Panc1 (cell line): ENCODE data around the gene PACSIN1. TPM values are rescaled to one million over a fixed set of nuclear protein-coding genes. Genes with fewer than 3 reads are reported as not detected.

Experiments
- ATAC-seq: fragments of 200-7000 bp; cut with Tn5 transposase; 2 replicates; pipeline ENCODE4 v1.9.1; 2020; ENCODE audit warnings: mild to moderate bottlenecking, moderate library complexity
- BruUV-seq: library from RNA; stranded (reverse); fragments of 400-500 nt; replicated peaks from 2 replicates; lab custom pipeline; 2021; lab: Mats Ljungman, UMichigan
- CTCF ChIA-PET: fragments of 300-600 bp; sonication (Branson Sonifier 250); formaldehyde crosslinking; loops from one replicate; lab custom pipeline; 2022; ENCODE audit warnings: antibody characterized with exemption; lab: Charles Lee
- POLR2A ChIA-PET: fragments of 300-600 bp; sonication (Branson Sonifier 250); formaldehyde crosslinking; loops from one replicate; lab custom pipeline; 2022; ENCODE audit warnings: antibody characterized with exemption; lab: Charles Lee
- DNase-seq: peaks from one replicate; pipeline ENCODE4 v3.0.0-alpha.2; 2010; ENCODE audit warnings: low read depth, low spot score
- H3K27ac ChIP-seq: 2 replicates; pipeline ENCODE4 v1.5.1; 2011; ENCODE audit warnings: mild to moderate bottlenecking, low read length, inconsistent platforms
- H3K27me3 ChIP-seq: fragments of 200-500 bp; sonication (Bioruptor generic); 2 replicates; pipeline ENCODE4 v1.6.0; 2014; ENCODE audit warnings: low read length, inconsistent platforms; ENCODE audit not compliant: control insufficient read depth, insufficient read depth
- H3K36me3 ChIP-seq: fragments of 200-500 bp; sonication (Bioruptor generic); 2 replicates; pipeline ENCODE4 v1.5.1; 2014; ENCODE audit warnings: inconsistent platforms, mild to moderate bottlenecking, low read length, moderate library complexity; ENCODE audit not compliant: control insufficient read depth, insufficient read depth
- H3K4me1 ChIP-seq: 2 replicates; pipeline ENCODE4 v1.5.1; 2011; ENCODE audit warnings: inconsistent platforms, mild to moderate bottlenecking, low read length, moderate library complexity; ENCODE audit not compliant: control insufficient read depth, insufficient read depth
- H3K4me3 ChIP-seq, 2 experiments: 2 replicates each; pipeline ENCODE4 v1.5.1; 2011 to 2012; ENCODE audit warnings: low read depth in 2 of 2, low read length in 2 of 2, mild to moderate bottlenecking in 2 of 2, inconsistent platforms in 1 of 2, moderate library complexity in 1 of 2
- H3K9me3 ChIP-seq: fragments of 200-500 bp; sonication (Bioruptor generic); 2 replicates; pipeline ENCODE4 v1.5.1; 2014; ENCODE audit warnings: low read depth, mild to moderate bottlenecking, inconsistent platforms, low read length, moderate library complexity; ENCODE audit not compliant: control insufficient read depth, insufficient read depth
- POLR2AphosphoS5 ChIP-seq: IDR thresholded peaks from 2 replicates; pipeline ENCODE4 v1.6.1; 2012; ENCODE audit warnings: mild to moderate bottlenecking, low read depth, low read length, moderate library complexity
- SIN3A ChIP-seq: IDR thresholded peaks from 2 replicates; pipeline ENCODE4 v1.6.1; 2012; ENCODE audit warnings: low read depth, mild to moderate bottlenecking, low read length, moderate library complexity, borderline replicate concordance; ENCODE audit not compliant: insufficient read depth
- TCF7L2 ChIP-seq: IDR thresholded peaks from 2 replicates; pipeline ENCODE4 v1.6.1; 2011; ENCODE audit warnings: mild to moderate bottlenecking, low read depth, low read length, inconsistent platforms
- in situ Hi-C: cut with HindIII; loops from 2 replicates; pipeline ENCODE4 v1.10.0; 2016; ENCODE audit warnings: low sequenced_read_pairs, low pct_unique_long_range_greater_than_20kb
- intact Hi-C: fragments of 100-400 bp; cut with micrococcal nuclease; formaldehyde crosslinking; loops from one replicate; pipeline ENCODE4 v1.10.0; 2022; ENCODE audit not compliant: unreplicated experiment
- total RNA-seq: library from RNA; stranded (reverse); gene quantifications from one replicate; pipeline ENCODE4 v1.2.1, GENCODE V29; 2021; ENCODE audit not compliant: unreplicated experiment
- TF ChIP-seq, protein P1 (sequence below): fragments of 450-650 bp; IDR thresholded peaks from 2 replicates; pipeline ENCODE4 v1.5.1; 2017; ENCODE audit warnings: mild to moderate bottlenecking
- TF ChIP-seq, protein P2 (sequence below), 2 experiments: IDR thresholded peaks; 2 replicates each; pipeline ENCODE4 v1.6.1; 2011 to 2012; ENCODE audit warnings: low read depth in 2 of 2, control low read depth in 1 of 2, low read length in 1 of 2, mild to moderate bottlenecking in 1 of 2, moderate library complexity in 1 of 2; ENCODE audit not compliant: insufficient read depth in 1 of 2

The PACSIN1 gene
- total RNA-seq, 1 experiment from 2014 or later: 0.18 TPM

DNA sequence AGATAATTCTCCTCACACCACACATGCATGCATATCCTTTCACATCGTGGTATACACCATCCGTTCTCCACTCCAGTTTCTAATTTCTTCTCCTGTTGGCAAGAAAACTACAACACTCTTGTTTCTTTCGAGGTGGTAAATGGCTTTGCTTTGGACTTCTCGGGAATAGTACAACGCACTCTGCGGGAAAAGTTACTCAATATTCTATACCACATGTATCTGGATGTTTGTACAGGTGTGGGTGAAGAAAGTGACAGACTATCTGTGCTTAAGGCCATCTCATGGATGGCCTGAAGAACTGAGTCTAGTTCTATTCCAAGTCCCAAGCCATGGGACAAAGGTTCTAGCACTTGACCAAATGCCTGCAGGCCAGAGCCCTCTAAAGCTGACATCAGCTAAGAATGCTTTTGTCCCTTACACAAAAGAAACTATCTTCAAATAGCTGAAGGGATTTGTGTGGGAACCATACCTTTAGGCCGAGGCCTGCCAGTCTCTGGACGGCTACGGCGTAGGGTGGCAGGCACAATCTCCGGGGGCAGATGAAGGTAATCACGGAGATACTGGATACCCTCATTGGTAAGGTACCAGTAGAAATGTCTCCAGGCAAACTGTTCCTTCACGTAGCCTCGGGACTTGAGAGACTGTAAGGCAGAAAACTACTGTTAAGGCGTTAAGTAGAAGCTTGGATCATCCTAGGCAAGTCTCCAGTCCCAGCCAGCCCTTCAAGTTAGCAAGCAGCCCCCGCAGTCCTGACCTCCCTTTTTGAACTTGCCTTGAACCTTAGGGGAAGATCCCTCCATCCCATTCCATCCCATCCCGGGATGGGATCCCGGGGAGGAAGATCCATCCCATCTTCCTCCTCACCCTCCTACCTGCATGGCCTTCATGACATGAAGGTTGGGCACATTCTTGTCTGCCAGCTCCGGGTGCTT, 41.4 kb upstream of the PACSIN1 start:
- in situ Hi-C loops: no loop called here
- H3K9me3 ChIP-seq: no peaks in the 10 kb centered on the region
- CTCF ChIA-PET: no interaction called here

DNA sequence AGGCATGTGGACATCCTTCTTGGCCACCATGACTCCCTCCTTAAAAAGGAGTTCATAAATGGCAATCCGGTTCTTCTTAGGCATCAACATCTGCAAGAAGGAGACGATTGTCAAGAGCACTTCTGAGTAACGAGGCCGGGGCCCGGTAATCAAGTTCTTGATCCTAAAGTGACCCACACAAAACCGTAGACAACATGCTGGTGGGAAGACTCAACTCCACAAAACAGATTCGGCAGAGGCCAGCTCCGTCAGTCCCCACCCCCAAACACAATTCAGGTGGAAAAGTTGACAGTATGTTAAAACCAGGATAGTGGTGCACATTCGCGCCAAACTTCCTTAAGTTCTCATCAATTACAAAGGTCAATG, 40.8 kb upstream of the PACSIN1 start:
- peaks cover 20% of the 10 kb centered on the region for H3K36me3 ChIP-seq
- H3K4me1 ChIP-seq: peaks cover 10% of the 10 kb centered on the region
- peak overlapping the region; percentile 95 to 100 for H3K4me3 ChIP-seq
- TF ChIP-seq SIN3A (peak; percentile 2; the same call in 1 of the 2 replicates), POLR2AphosphoS5 (no peak), TCF7L2 (no peak)
- TF ChIP-seq, protein P1, sequence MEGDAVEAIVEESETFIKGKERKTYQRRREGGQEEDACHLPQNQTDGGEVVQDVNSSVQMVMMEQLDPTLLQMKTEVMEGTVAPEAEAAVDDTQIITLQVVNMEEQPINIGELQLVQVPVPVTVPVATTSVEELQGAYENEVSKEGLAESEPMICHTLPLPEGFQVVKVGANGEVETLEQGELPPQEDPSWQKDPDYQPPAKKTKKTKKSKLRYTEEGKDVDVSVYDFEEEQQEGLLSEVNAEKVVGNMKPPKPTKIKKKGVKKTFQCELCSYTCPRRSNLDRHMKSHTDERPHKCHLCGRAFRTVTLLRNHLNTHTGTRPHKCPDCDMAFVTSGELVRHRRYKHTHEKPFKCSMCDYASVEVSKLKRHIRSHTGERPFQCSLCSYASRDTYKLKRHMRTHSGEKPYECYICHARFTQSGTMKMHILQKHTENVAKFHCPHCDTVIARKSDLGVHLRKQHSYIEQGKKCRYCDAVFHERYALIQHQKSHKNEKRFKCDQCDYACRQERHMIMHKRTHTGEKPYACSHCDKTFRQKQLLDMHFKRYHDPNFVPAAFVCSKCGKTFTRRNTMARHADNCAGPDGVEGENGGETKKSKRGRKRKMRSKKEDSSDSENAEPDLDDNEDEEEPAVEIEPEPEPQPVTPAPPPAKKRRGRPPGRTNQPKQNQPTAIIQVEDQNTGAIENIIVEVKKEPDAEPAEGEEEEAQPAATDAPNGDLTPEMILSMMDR: no peak
- TF ChIP-seq, protein P2, sequence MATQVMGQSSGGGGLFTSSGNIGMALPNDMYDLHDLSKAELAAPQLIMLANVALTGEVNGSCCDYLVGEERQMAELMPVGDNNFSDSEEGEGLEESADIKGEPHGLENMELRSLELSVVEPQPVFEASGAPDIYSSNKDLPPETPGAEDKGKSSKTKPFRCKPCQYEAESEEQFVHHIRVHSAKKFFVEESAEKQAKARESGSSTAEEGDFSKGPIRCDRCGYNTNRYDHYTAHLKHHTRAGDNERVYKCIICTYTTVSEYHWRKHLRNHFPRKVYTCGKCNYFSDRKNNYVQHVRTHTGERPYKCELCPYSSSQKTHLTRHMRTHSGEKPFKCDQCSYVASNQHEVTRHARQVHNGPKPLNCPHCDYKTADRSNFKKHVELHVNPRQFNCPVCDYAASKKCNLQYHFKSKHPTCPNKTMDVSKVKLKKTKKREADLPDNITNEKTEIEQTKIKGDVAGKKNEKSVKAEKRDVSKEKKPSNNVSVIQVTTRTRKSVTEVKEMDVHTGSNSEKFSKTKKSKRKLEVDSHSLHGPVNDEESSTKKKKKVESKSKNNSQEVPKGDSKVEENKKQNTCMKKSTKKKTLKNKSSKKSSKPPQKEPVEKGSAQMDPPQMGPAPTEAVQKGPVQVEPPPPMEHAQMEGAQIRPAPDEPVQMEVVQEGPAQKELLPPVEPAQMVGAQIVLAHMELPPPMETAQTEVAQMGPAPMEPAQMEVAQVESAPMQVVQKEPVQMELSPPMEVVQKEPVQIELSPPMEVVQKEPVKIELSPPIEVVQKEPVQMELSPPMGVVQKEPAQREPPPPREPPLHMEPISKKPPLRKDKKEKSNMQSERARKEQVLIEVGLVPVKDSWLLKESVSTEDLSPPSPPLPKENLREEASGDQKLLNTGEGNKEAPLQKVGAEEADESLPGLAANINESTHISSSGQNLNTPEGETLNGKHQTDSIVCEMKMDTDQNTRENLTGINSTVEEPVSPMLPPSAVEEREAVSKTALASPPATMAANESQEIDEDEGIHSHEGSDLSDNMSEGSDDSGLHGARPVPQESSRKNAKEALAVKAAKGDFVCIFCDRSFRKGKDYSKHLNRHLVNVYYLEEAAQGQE (IDR thresholded peaks at IDR 0.05; ENCODE audit: insufficient read depth in 1 of 2, low read depth in 2 of 2, low read length in 1 of 2): no peak
- H3K27me3 ChIP-seq: no peaks in the 10 kb centered on the region
- peak overlapping the region; percentile 97 for H3K27ac ChIP-seq
- in situ Hi-C loops (no loop called here), intact Hi-C loops (no loop called here)
- DNase-seq (no peak), ATAC-seq (no peak)
- POLR2A ChIA-PET: no interaction called here
- H3K9me3 ChIP-seq: no peaks in the 10 kb centered on the region
- TSS peak; percentile 84 for BruUV-seq
- CTCF ChIA-PET: interaction anchor here (0.6 kb wide), 1 partner anchor 152 kb away, joined by 3 read pairs; no protein-coding TSS in a partner anchor

More for the DNA sequence above, 41.4 kb upstream of the PACSIN1 start:
- Histone ChIP-seq H3K4me3 (peak overlapping the region; percentile 95 to 100), H3K27me3 (no peaks in the 10 kb centered on the region), H3K27ac (peak overlapping the region; percentile 97), H3K36me3 (peaks cover 21% of the 10 kb centered on the region), H3K4me1 (peaks cover 10% of the 10 kb centered on the region)
- intact Hi-C loops: no loop called here
- DNase-seq: no peak
- no peak for ATAC-seq
- BruUV-seq: no TSS peak
- POLR2A ChIA-PET: no interaction called here
- TF ChIP-seq, protein P1: no peak
